Measurements from ENCODE around the gene CDH2.

GRCh38 chr18:27991391-27991790, 185.5 kb downstream of the CDH2 start:
- TF ChIP-seq CTCF (conservative IDR thresholded peaks at IDR 0.05; ENCODE audit: low read depth, low read length) (no peak), EZH2 (IDR thresholded peaks at IDR 0.05; ENCODE audit: borderline replicate concordance, low read depth, low read length, poor library complexity, severe bottlenecking) (no peak)

All from A673 (cell line).